CD8-positive, alpha-beta memory T cell (primary cell): ENCODE results near the gene TLCD1. TPM values are rescaled to one million over a fixed set of nuclear protein-coding genes. Genes with fewer than 3 reads are reported as not detected.

ENCODE experiments used
- CTCF ChIA-PET: fragments of 350-600 bp; sonication (Branson Sonifier 250); formaldehyde crosslinking; loops from one replicate; lab custom pipeline; 2021; ENCODE audit warnings: antibody characterized with exemption; lab: Charles Lee
- POLR2A ChIA-PET: fragments of 350-600 bp; sonication (Branson Sonifier 250); formaldehyde crosslinking; loops from one replicate; lab custom pipeline; 2021; ENCODE audit warnings: antibody characterized with exemption; lab: Charles Lee
- DNase-seq, 5 donors: peaks; one replicate each; pipeline versions ENCODE4 v3.0.0 to v3.0.0-alpha.2; 2020 to 2022; ENCODE audit warnings: mixed read lengths in 1 of 5
- H3K27ac ChIP-seq: one replicate; pipeline ENCODE4 v1.7.0; 2013; ENCODE audit warnings: low read depth, mild to moderate bottlenecking, low read length, moderate library complexity
- H3K27me3 ChIP-seq: 2 replicates; pipeline ENCODE4 v1.7.0; 2013; ENCODE audit warnings: low read length, mild to moderate bottlenecking; ENCODE audit not compliant: insufficient read depth, poor library complexity, severe bottlenecking
- H3K36me3 ChIP-seq: 2 replicates; pipeline ENCODE4 v1.7.0; 2013; ENCODE audit warnings: mild to moderate bottlenecking, low read length, moderate library complexity; ENCODE audit not compliant: insufficient read depth
- H3K4me1 ChIP-seq: 2 replicates; pipeline ENCODE4 v1.7.0; 2013; ENCODE audit warnings: mild to moderate bottlenecking, low read length, moderate library complexity; ENCODE audit not compliant: insufficient read depth
- H3K4me3 ChIP-seq: 2 replicates; pipeline ENCODE4 v1.7.0; 2013; ENCODE audit warnings: mild to moderate bottlenecking, low read length
- H3K9me3 ChIP-seq: 2 replicates; pipeline ENCODE4 v1.7.0; 2013; ENCODE audit warnings: mild to moderate bottlenecking, low read length
- H3K27ac Mint-ChIP-seq, 8 donors: one replicate each; pipeline ENCODE4 v1.8.0; 2020 to 2021; ENCODE audit warnings: mixed read lengths in 8 of 8, mild to moderate bottlenecking in 6 of 8, inconsistent platforms in 3 of 8, moderate library complexity in 3 of 8
- H3K27me3 Mint-ChIP-seq, 2 donors: one replicate each; pipeline ENCODE4 v1.8.0; 2020 to 2021; ENCODE audit warnings: mixed read lengths in 2 of 2, mild to moderate bottlenecking in 1 of 2, moderate library complexity in 1 of 2
- H3K36me3 Mint-ChIP-seq, 3 donors: one replicate each; pipeline ENCODE4 v1.8.0; 2020 to 2021; ENCODE audit warnings: mixed read lengths in 3 of 3, inconsistent platforms in 1 of 3, mild to moderate bottlenecking in 1 of 3
- H3K4me1 Mint-ChIP-seq, 3 donors: one replicate each; pipeline ENCODE4 v1.8.0; 2020 to 2021; ENCODE audit warnings: mixed read lengths in 3 of 3, inconsistent platforms in 1 of 3, mild to moderate bottlenecking in 1 of 3
- H3K4me3 Mint-ChIP-seq, 7 donors: one replicate each; pipeline ENCODE4 v1.8.0; 2020 to 2021; ENCODE audit warnings: mixed read lengths in 7 of 7, mild to moderate bottlenecking in 6 of 7, moderate library complexity in 4 of 7, inconsistent platforms in 2 of 7
- H3K9me3 Mint-ChIP-seq, 5 donors: one replicate each; pipeline ENCODE4 v1.8.0; 2020 to 2022; ENCODE audit warnings: mixed read lengths in 5 of 5, mild to moderate bottlenecking in 3 of 5, moderate library complexity in 2 of 5, inconsistent platforms in 1 of 5
- polyA plus RNA-seq: library from polyadenylated mRNA; unstranded; fragments of 300-500 nt; fragmentation: Illumina TruSeq; gene quantifications from one replicate; pipeline ENCODE4 v1.2.3, GENCODE V29; 2021
- total RNA-seq, 2 experiments: library from RNA; stranded (reverse); gene quantifications; one replicate each; pipeline ENCODE4 v1.2.3, GENCODE V29; 2021

TLCD1 gene, protein sequence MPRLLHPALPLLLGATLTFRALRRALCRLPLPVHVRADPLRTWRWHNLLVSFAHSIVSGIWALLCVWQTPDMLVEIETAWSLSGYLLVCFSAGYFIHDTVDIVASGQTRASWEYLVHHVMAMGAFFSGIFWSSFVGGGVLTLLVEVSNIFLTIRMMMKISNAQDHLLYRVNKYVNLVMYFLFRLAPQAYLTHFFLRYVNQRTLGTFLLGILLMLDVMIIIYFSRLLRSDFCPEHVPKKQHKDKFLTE
- total RNA-seq (10 to 100 TPM; 36.5 to 38.9 TPM), polyA plus RNA-seq (not detected)

DNA sequence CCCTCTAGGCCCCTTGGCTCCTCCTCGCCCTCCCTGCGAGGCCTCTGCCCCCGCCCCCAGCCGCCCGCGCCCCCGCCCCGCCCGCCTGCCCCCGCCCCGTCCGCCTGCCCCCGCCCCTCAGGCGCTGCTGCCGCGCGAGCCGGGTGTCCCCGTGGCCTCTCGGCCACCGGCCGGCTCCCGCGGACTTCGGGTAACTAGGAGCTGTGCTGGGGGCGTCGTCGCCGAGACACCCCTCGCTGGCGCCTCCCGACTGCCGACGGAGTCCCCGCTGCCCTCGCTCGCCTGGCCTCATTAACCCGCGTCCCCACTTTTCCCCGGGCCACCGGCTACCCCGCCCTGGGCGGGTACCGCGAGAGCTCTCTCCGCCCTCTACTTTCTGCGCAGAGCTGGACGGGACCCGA lies at the start of gene TLCD1:
TLCD1 (minus strand) TSS at position 8 of the 401 bp plus-strand sequence. CDS start 136 bp downstream, outside the sequence.
- H3K27me3 ChIP-seq: no peaks in the 10 kb centered on the region
- ChIA-PET POLR2A (interaction anchor here (1.1 to 4.3 kb wide), 8 partner anchors 15 to 227 kb away, joined by 3 to 128 read pairs (median 12); partner anchors contain the start of genes BLTP2, PHF12, PROCA1 and TRAF4), CTCF (interaction anchor here (0.5 to 14.8 kb wide), 44 partner anchors 9 to 398 kb away, joined by 3 to 579 read pairs (median 6); partner anchors contain the start of genes BLTP2, DHRS13, FAM222B and PHF12)
- no peaks in the 10 kb centered on the region for H3K9me3 Mint-ChIP-seq
- peak within 1 kb of the TSS; percentile 91 for H3K4me3 ChIP-seq
- DNase-seq: peak; percentile 57 to 77 (median 67)
- peak within 1 kb of the TSS; percentile 97 for H3K27ac ChIP-seq
- peaks cover 0 to 5% of the 10 kb centered on the region in 2 donors for H3K27me3 Mint-ChIP-seq
- no peaks in the 10 kb centered on the region for H3K9me3 ChIP-seq
- H3K36me3 Mint-ChIP-seq: peaks cover 0 to 55% (median 13%) of the 10 kb centered on the region in 3 donors
- H3K4me1 ChIP-seq: peaks cover 35% of the 10 kb centered on the region
- H3K27ac Mint-ChIP-seq: peak within 1 kb of the TSS; percentile 97 to 100 (median 99)
- peaks cover 53 to 75% (median 57%) of the 10 kb centered on the region in 3 donors for H3K4me1 Mint-ChIP-seq
- peak within 1 kb of the TSS; percentile 94 to 99 (median 97) for H3K4me3 Mint-ChIP-seq
- peaks cover 28% of the 10 kb centered on the region for H3K36me3 ChIP-seq

- POLR2A ChIA-PET: interaction anchor here (0.6 kb wide), 1 partner anchor 33 kb away, joined by 3 read pairs; no protein-coding TSS in a partner anchor
Observed at GRCh38 chr17:28774206-28774605, 48.2 kb upstream of the TLCD1 start.

GRCh38 chr17:28773736-28774135 lies 47.7 kb upstream of the TLCD1 start:
- no peak overlapping the region for H3K4me3 ChIP-seq
- peaks cover 14% of the 10 kb centered on the region for H3K4me1 ChIP-seq
- no peak overlapping the region for H3K27ac ChIP-seq
- H3K36me3 Mint-ChIP-seq: peaks cover 0 to 18% (median 2%) of the 10 kb centered on the region in 3 donors
- no peak for DNase-seq
- no peak overlapping the region for H3K4me3 Mint-ChIP-seq
- peak overlapping the region in 1 of 8 donors; percentile 46 for H3K27ac Mint-ChIP-seq
- ChIA-PET POLR2A (interaction anchor here (0.6 kb wide), 1 partner anchor 33 kb away, joined by 3 read pairs; no protein-coding TSS in a partner anchor), CTCF (interaction anchor here (0.6 to 4.3 kb wide), 5 partner anchors 10 to 1321 kb away, joined by 3 to 26 read pairs (median 3); no protein-coding TSS in a partner anchor)
- no peaks in the 10 kb centered on the region for H3K9me3 Mint-ChIP-seq
- peaks cover 19 to 34% (median 26%) of the 10 kb centered on the region in 3 donors for H3K4me1 Mint-ChIP-seq
- no peaks in the 10 kb centered on the region for H3K36me3 ChIP-seq
- no peaks in the 10 kb centered on the region for H3K27me3 Mint-ChIP-seq
- no peaks in the 10 kb centered on the region for H3K9me3 ChIP-seq
- H3K27me3 ChIP-seq: no peaks in the 10 kb centered on the region

More at GRCh38 chr17:28774206-28774605, 48.2 kb upstream of the TLCD1 start:
- peaks cover 22 to 39% (median 30%) of the 10 kb centered on the region in 3 donors for H3K4me1 Mint-ChIP-seq
- H3K4me3 Mint-ChIP-seq: no peak overlapping the region
- no peaks in the 10 kb centered on the region for H3K27me3 ChIP-seq
- no peak overlapping the region for H3K27ac ChIP-seq
- H3K9me3 Mint-ChIP-seq: no peaks in the 10 kb centered on the region
- H3K27me3 Mint-ChIP-seq: peaks cover 0 to 1% of the 10 kb centered on the region in 2 donors
- CTCF ChIA-PET: interaction anchor here (0.6 to 4.3 kb wide), 4 partner anchors 10 to 1321 kb away, joined by 3 to 26 read pairs (median 5); no protein-coding TSS in a partner anchor
- no peaks in the 10 kb centered on the region for H3K9me3 ChIP-seq
- no peaks in the 10 kb centered on the region for H3K36me3 ChIP-seq
- H3K4me3 ChIP-seq: no peak overlapping the region
- H3K36me3 Mint-ChIP-seq: peaks cover 0 to 21% (median 2%) of the 10 kb centered on the region in 3 donors
- H3K4me1 ChIP-seq: peaks cover 14% of the 10 kb centered on the region
- no peak overlapping the region for H3K27ac Mint-ChIP-seq
- DNase-seq: no peak

GRCh38 chr17:28765038-28765437 lies 39.0 kb upstream of the TLCD1 start:
- Mint-ChIP-seq H3K36me3 (peaks cover 0 to 52% (median 3%) of the 10 kb centered on the region in 3 donors), H3K4me3 (no peak overlapping the region), H3K27ac (peak overlapping the region in 1 of 8 donors; percentile 11), H3K4me1 (peaks cover 2 to 12% (median 7%) of the 10 kb centered on the region in 3 donors), H3K9me3 (no peaks in the 10 kb centered on the region), H3K27me3 (no peaks in the 10 kb centered on the region)
- no peak overlapping the region for H3K4me3 ChIP-seq
- no peaks in the 10 kb centered on the region for H3K36me3 ChIP-seq
- no peak for DNase-seq
- no peak overlapping the region for H3K27ac ChIP-seq
- POLR2A ChIA-PET: interaction anchor here (0.7 kb wide), 1 partner anchor 185 kb away, joined by 4 read pairs; no protein-coding TSS in a partner anchor
- no peaks in the 10 kb centered on the region for H3K4me1 ChIP-seq
- CTCF ChIA-PET: interaction anchor here (0.9 to 7.2 kb wide), 16 partner anchors 9 to 188 kb away, joined by 3 to 78 read pairs (median 15); partner anchors contain the start of genes DHRS13, FLOT2, NEK8 and TLCD1
- no peaks in the 10 kb centered on the region for H3K9me3 ChIP-seq
- H3K27me3 ChIP-seq: no peaks in the 10 kb centered on the region

GRCh38 chr17:28763804-28764266 lies 37.8 kb upstream of the TLCD1 start:
- H3K4me3 Mint-ChIP-seq: no peak overlapping the region
- Histone ChIP-seq H3K27me3 (no peaks in the 10 kb centered on the region), H3K4me3 (no peak overlapping the region), H3K36me3 (peaks cover 6% of the 10 kb centered on the region), H3K4me1 (no peaks in the 10 kb centered on the region), H3K27ac (no peak overlapping the region), H3K9me3 (no peaks in the 10 kb centered on the region)
- peaks cover 0 to 61% (median 8%) of the 10 kb centered on the region in 3 donors for H3K36me3 Mint-ChIP-seq
- peak overlapping the region; percentile 31 to 90 (median 76) for H3K27ac Mint-ChIP-seq
- DNase-seq: peak; percentile 63 to 84 (median 70)
- peaks cover 2 to 6% (median 4%) of the 10 kb centered on the region in 3 donors for H3K4me1 Mint-ChIP-seq
- H3K27me3 Mint-ChIP-seq: no peaks in the 10 kb centered on the region
- CTCF ChIA-PET: interaction anchor here (0.7 to 7.2 kb wide), 45 partner anchors 9 to 385 kb away, joined by 3 to 78 read pairs (median 5); partner anchors contain the start of genes DHRS13, FAM222B, FLOT2 and NEK8
- POLR2A ChIA-PET: interaction anchor here (1.0 to 1.2 kb wide), 2 partner anchors 37 to 139 kb away, joined by 3 read pairs; partner anchors contain the start of gene DHRS13
- no peaks in the 10 kb centered on the region for H3K9me3 Mint-ChIP-seq

- Histone ChIP-seq H3K27me3 (no peaks in the 10 kb centered on the region), H3K4me1 (no peaks in the 10 kb centered on the region), H3K36me3 (peaks cover 12% of the 10 kb centered on the region), H3K4me3 (no peak overlapping the region), H3K27ac (no peak overlapping the region), H3K9me3 (no peaks in the 10 kb centered on the region)
- Mint-ChIP-seq H3K4me1 (peaks cover 2 to 6% (median 4%) of the 10 kb centered on the region in 3 donors), H3K27ac (peak overlapping the region in 6 of 8 donors; percentile 31 to 90 (median 60)), H3K4me3 (no peak overlapping the region), H3K27me3 (no peaks in the 10 kb centered on the region), H3K9me3 (no peaks in the 10 kb centered on the region), H3K36me3 (peaks cover 0 to 64% (median 8%) of the 10 kb centered on the region in 3 donors)
- DNase-seq: peak in 1 of 5 donors; percentile 15
- ChIA-PET POLR2A (interaction anchor here (0.6 to 1.2 kb wide), 3 partner anchors 10 to 139 kb away, joined by 3 to 9 read pairs (median 3); partner anchors contain the start of gene DHRS13), CTCF (interaction anchor here (0.7 to 7.2 kb wide), 45 partner anchors 9 to 386 kb away, joined by 3 to 78 read pairs (median 5); partner anchors contain the start of genes DHRS13, FAM222B, FLOT2 and NEK8)
Observed at GRCh38 chr17:28763137-28763799, 37.2 kb upstream of the TLCD1 start.
